Measurements from ENCODE around the gene SRSF11.

DNA sequence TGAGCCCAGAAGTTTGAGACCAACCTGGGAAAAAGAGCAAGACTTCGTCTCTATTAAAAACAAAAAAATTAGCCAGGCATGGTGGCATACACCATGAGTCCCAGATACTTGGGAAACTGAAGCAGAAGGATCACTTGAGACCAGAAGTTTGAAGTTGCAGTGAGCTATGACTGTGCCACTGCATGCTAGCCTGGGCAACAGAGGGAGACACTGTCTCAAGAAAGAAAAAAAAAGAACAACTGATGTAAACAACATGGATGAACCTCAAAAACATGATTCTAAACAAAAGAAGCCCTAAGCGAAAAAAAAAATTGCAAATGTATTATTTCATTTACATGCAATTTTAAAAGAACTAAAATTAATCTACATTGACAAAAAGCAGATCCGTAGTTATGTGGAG is 24.8 kb upstream of the SRSF11 start:
- TF ChIP-seq, protein P1, sequence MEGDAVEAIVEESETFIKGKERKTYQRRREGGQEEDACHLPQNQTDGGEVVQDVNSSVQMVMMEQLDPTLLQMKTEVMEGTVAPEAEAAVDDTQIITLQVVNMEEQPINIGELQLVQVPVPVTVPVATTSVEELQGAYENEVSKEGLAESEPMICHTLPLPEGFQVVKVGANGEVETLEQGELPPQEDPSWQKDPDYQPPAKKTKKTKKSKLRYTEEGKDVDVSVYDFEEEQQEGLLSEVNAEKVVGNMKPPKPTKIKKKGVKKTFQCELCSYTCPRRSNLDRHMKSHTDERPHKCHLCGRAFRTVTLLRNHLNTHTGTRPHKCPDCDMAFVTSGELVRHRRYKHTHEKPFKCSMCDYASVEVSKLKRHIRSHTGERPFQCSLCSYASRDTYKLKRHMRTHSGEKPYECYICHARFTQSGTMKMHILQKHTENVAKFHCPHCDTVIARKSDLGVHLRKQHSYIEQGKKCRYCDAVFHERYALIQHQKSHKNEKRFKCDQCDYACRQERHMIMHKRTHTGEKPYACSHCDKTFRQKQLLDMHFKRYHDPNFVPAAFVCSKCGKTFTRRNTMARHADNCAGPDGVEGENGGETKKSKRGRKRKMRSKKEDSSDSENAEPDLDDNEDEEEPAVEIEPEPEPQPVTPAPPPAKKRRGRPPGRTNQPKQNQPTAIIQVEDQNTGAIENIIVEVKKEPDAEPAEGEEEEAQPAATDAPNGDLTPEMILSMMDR (IDR thresholded peaks at IDR 0.05 in 8 of 11, conservative IDR thresholded peaks at IDR 0.05 in 3 of 11) = no peak
- no peak for TF ChIP-seq POLR2AphosphoS5 (IDR thresholded peaks at IDR 0.05)
- no peak for TF ChIP-seq POLR2A (IDR thresholded peaks at IDR 0.05)

Data from spleen (tissue), 7 donors.